Natural killer cell (primary cell): Measurements from ENCODE around the gene LTBP4. TPM values are rescaled to one million over a fixed set of nuclear protein-coding genes. Genes with fewer than 3 reads are reported as not detected.
A peak's percentile ranks its signal among the peaks of the same experiment; 100 is the strongest.

Experiments
- ATAC-seq, 3 donors: fragments of 150-1000 bp in 2 of 3; fragments of 200-7000 bp in 1 of 3; cut with Tn5 transposase; 1 replicate in 1 of 3; 2 replicates in 2 of 3; pipeline ENCODE4 v1.10.0; 2021; ENCODE audit warnings: mild to moderate bottlenecking in 2 of 3, moderate library complexity in 2 of 3
- DNase-seq, 2 donors: peaks; one replicate each; pipeline versions ENCODE4 v3.0.0 to v3.0.0-alpha.2; 2013 to 2021; ENCODE audit warnings: mixed read lengths in 1 of 2
- H3K27ac ChIP-seq: one replicate; pipeline ENCODE4 v1.5.1; 2013; ENCODE audit warnings: mild to moderate bottlenecking, low read length
- H3K27me3 ChIP-seq: one replicate; pipeline ENCODE4 v1.6.1; 2013; ENCODE audit warnings: low read length; ENCODE audit not compliant: control insufficient read depth, insufficient read depth
- H3K36me3 ChIP-seq: one replicate; pipeline ENCODE4 v1.6.1; 2013; ENCODE audit warnings: low read length; ENCODE audit not compliant: control insufficient read depth, insufficient read depth
- H3K4me1 ChIP-seq: one replicate; pipeline ENCODE4 v1.6.1; 2013; ENCODE audit warnings: low read length; ENCODE audit not compliant: control insufficient read depth, insufficient read depth
- H3K4me3 ChIP-seq: one replicate; pipeline ENCODE4 v1.5.1; 2013; ENCODE audit warnings: low read length
- H3K9me3 ChIP-seq: one replicate; pipeline ENCODE4 v1.6.1; 2013; ENCODE audit warnings: low read length; ENCODE audit not compliant: control insufficient read depth, insufficient read depth
- H3K27ac Mint-ChIP-seq, 2 donors: one replicate each; pipeline ENCODE4 v1.8.0; 2022; ENCODE audit warnings: mild to moderate bottlenecking in 2 of 2, mixed read lengths in 2 of 2, moderate library complexity in 1 of 2
- H3K27me3 Mint-ChIP-seq, 2 donors: one replicate each; pipeline ENCODE4 v1.8.0; 2022; ENCODE audit warnings: low read depth in 2 of 2, mixed read lengths in 2 of 2
- H3K36me3 Mint-ChIP-seq: one replicate; pipeline ENCODE4 v1.8.0; 2022; ENCODE audit warnings: mixed read lengths
- H3K4me1 Mint-ChIP-seq, 2 donors: one replicate each; pipeline ENCODE4 v1.8.0; 2022; ENCODE audit warnings: mixed read lengths in 2 of 2
- H3K4me3 Mint-ChIP-seq: one replicate; pipeline ENCODE4 v1.8.0; 2022; ENCODE audit warnings: mild to moderate bottlenecking, moderate library complexity, mixed read lengths
- H3K9me3 Mint-ChIP-seq, 2 donors: one replicate each; pipeline ENCODE4 v1.8.0; 2022; ENCODE audit warnings: mixed read lengths in 2 of 2
- CTCF ChIP-seq: fragments of 200-600 bp; IDR thresholded peaks from one replicate; pipeline ENCODE4 v1.8.0; 2022; ENCODE audit warnings: antibody characterized with exemption
- WGBS: methylation state at CpG from one replicate; pipeline ENCODE4 v1.1.7; 2013; ENCODE audit warnings: missing lambda C conversion rate; ENCODE audit not compliant: insufficient coverage; 5-methylcytosine and 5-hydroxymethylcytosine counted together
- intact Hi-C: fragments of 100-400 bp; cut with micrococcal nuclease; formaldehyde crosslinking; loops from one replicate; pipeline ENCODE4 v1.14.2; 2022
- total RNA-seq, 4 donors: library from RNA; stranded (reverse); fragments of 120-200 nt in 1 of 4; gene quantifications; one replicate each; pipeline versions ENCODE4 v1.2.3 to v1.2.4, GENCODE V29; 2013 to 2022

LTBP4 gene
- total RNA-seq, 3 donors from 2014 or later (not counting 1 experiment from before 2014, with no cell fraction given), result 153 to 182 (median 157) TPM

- Mint-ChIP-seq H3K27ac (peak overlapping the region in 1 of 2 donors; percentile 87), H3K4me1 (peaks cover 36 to 66% of the 10 kb centered on the region in 2 donors), H3K36me3 (no peaks in the 10 kb centered on the region), H3K27me3 (peaks cover 8 to 40% of the 10 kb centered on the region in 2 donors), H3K4me3 (no peak overlapping the region), H3K9me3 (no peaks in the 10 kb centered on the region)
- H3K9me3 ChIP-seq, result no peaks in the 10 kb centered on the region
- no peak for ATAC-seq
- peaks cover 41% of the 10 kb centered on the region for H3K27me3 ChIP-seq
- H3K4me3 ChIP-seq, result no peak overlapping the region
- 85% methylated on average over 2 of the region's 2 CpGs for WGBS
- TF ChIP-seq CTCF, result no peak
- no peak for DNase-seq
- H3K27ac ChIP-seq, result no peak overlapping the region
- no peaks in the 10 kb centered on the region for H3K36me3 ChIP-seq
- intact Hi-C loops, result loop anchor here (10.0 kb wide), 1 partner anchor 942 kb away; no protein-coding TSS in a partner anchor
- peaks cover 80% of the 10 kb centered on the region for H3K4me1 ChIP-seq
Measured at GRCh38 chr19:40603071-40603388, 1.9 kb downstream of the LTBP4 start.

GRCh38 chr19:40603389-40604170 lies 2.4 kb downstream of the LTBP4 start:
- intact Hi-C loops, result loop anchor here (2.0 to 10.0 kb wide), 3 partner anchors 33 to 941 kb away; no protein-coding TSS in a partner anchor
- Mint-ChIP-seq H3K9me3 (no peaks in the 10 kb centered on the region), H3K27me3 (peaks cover 8 to 36% of the 10 kb centered on the region in 2 donors), H3K27ac (peak overlapping the region; percentile 75 to 87), H3K4me3 (peak overlapping the region; percentile 89), H3K4me1 (peaks cover 38 to 70% of the 10 kb centered on the region in 2 donors), H3K36me3 (no peaks in the 10 kb centered on the region)
- Histone ChIP-seq H3K27me3 (peaks cover 35% of the 10 kb centered on the region), H3K36me3 (no peaks in the 10 kb centered on the region), H3K4me1 (peaks cover 74% of the 10 kb centered on the region), H3K4me3 (peak overlapping the region; percentile 22), H3K27ac (peak overlapping the region; percentile 2), H3K9me3 (no peaks in the 10 kb centered on the region)
- ATAC-seq (peak; percentile 77 to 89 (median 78)), DNase-seq (peak; percentile 92 to 98)
- TF ChIP-seq CTCF, result no peak
- 7% methylated on average over 42 of the region's 43 CpGs for WGBS

GRCh38 chr19:40604171-40604646 lies 3.0 kb downstream of the LTBP4 start:
- Mint-ChIP-seq H3K27ac (peak overlapping the region; percentile 75 to 87), H3K27me3 (peaks cover 8 to 32% of the 10 kb centered on the region in 2 donors), H3K4me1 (peaks cover 44 to 71% of the 10 kb centered on the region in 2 donors), H3K36me3 (no peaks in the 10 kb centered on the region), H3K4me3 (peak overlapping the region; percentile 89), H3K9me3 (no peaks in the 10 kb centered on the region)
- no peak for TF ChIP-seq CTCF
- Histone ChIP-seq H3K4me3 (peak overlapping the region; percentile 7), H3K4me1 (peaks cover 73% of the 10 kb centered on the region), H3K27ac (no peak overlapping the region), H3K9me3 (no peaks in the 10 kb centered on the region), H3K27me3 (peaks cover 31% of the 10 kb centered on the region), H3K36me3 (no peaks in the 10 kb centered on the region)
- intact Hi-C loops, result loop anchor here (2.0 to 10.0 kb wide), 3 partner anchors 33 to 941 kb away; no protein-coding TSS in a partner anchor
- ATAC-seq (no peak), DNase-seq (no peak)
- 7% methylated on average over 18 of the region's 18 CpGs for WGBS
